T-helper 17 cell (primary cell): ENCODE measurements around the gene CALR. TPM values are rescaled to one million over a fixed set of nuclear protein-coding genes. Genes with fewer than 3 reads are reported as not detected.
"Not testable (repeated sequence)": the region's sequence is repeated elsewhere in the genome, so short reads cannot be mapped to it uniquely, and the experiment has no call there.

Experiments used
- ATAC-seq: fragments of 150-1000 bp; cut with Tn5 transposase; 2 replicates; pipeline ENCODE4 v1.10.0; 2021; ENCODE audit warnings: mild to moderate bottlenecking, moderate library complexity
- DNase-seq, 3 donors: peaks; one replicate each; pipeline versions ENCODE4 v3.0.0 to v3.0.0-alpha.2; 2020 to 2021
- H3K9me3 ChIP-seq: one replicate; pipeline ENCODE4 v1.7.0; 2013; ENCODE audit warnings: low read length, mild to moderate bottlenecking; ENCODE audit not compliant: control insufficient read depth, poor library complexity, severe bottlenecking
- H3K27ac Mint-ChIP-seq: one replicate; pipeline ENCODE4 v1.8.0; 2022; ENCODE audit warnings: mild to moderate bottlenecking, moderate library complexity, mixed read lengths
- H3K27me3 Mint-ChIP-seq: one replicate; pipeline ENCODE4 v1.8.0; 2022; ENCODE audit warnings: mixed read lengths
- H3K36me3 Mint-ChIP-seq: one replicate; pipeline ENCODE4 v1.8.0; 2022; ENCODE audit warnings: low read depth, mixed read lengths
- H3K4me1 Mint-ChIP-seq: one replicate; pipeline ENCODE4 v1.8.0; 2022; ENCODE audit warnings: mild to moderate bottlenecking, mixed read lengths
- H3K4me3 Mint-ChIP-seq: one replicate; pipeline ENCODE4 v1.8.0; 2022; ENCODE audit warnings: mild to moderate bottlenecking, moderate library complexity, mixed read lengths
- total RNA-seq, 4 donors: library from RNA in 2 of 4; stranded (reverse) in 2 of 4; gene quantifications; one replicate each; pipeline ENCODE4 v1.2.3 and lab custom pipeline; 2022 to 2026

CALR gene
- total RNA-seq, 2 donors from 2014 or later, result 418 to 472 TPM

GRCh38 chr19:12969292-12969988 is 31.0 kb downstream of the CALR start, which contains the start of gene DAND5:
DAND5 (plus strand) TSS chr19:12969576; CDS start chr19:12969661, 85 bp downstream.
- DNase-seq (no peak), ATAC-seq (no peak)
- H3K9me3 ChIP-seq, result no peaks in the 10 kb centered on the region
- no peaks in the 10 kb centered on the region for H3K27me3 Mint-ChIP-seq
- H3K27ac Mint-ChIP-seq, result no peak within 1 kb of the TSS
- no peak within 1 kb of the TSS for H3K4me3 Mint-ChIP-seq
- peaks cover 4% of the 10 kb centered on the region for H3K4me1 Mint-ChIP-seq
- no peaks in the 10 kb centered on the region for H3K36me3 Mint-ChIP-seq

- Mint-ChIP-seq H3K27me3 (no peaks in the 10 kb centered on the region), H3K27ac (no peak overlapping the region), H3K36me3 (no peaks in the 10 kb centered on the region), H3K4me1 (no peaks in the 10 kb centered on the region), H3K4me3 (no peak overlapping the region)
- no peak for DNase-seq
- ATAC-seq, result no peak
- no peaks in the 10 kb centered on the region for H3K9me3 ChIP-seq
Observed at GRCh38 chr19:12970070-12970820, 31.8 kb downstream of the CALR start.

DNA sequence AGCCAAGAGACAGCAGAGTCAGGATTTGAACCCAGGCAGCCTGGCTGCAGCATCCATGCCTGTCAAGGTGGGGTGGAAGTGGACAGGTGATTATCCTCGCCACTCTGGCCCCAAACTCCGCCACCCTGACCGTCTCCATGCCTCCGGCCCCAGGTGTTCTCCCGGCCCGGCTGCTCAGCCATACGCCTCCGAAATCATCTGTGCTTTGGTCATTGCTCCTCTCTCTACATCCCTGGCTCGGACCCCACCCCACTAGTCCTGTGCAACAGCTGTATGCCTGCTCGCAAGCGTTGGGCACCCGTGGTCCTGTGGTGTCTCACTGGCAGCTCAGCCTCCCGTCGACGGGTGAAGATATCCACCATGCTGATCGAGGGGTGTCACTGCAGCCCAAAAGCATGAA is 34.8 kb downstream of the CALR start:
- no peak overlapping the region for H3K4me3 Mint-ChIP-seq
- no peaks in the 10 kb centered on the region for H3K9me3 ChIP-seq
- ATAC-seq, result no peak
- H3K27me3 Mint-ChIP-seq, result peaks cover 15% of the 10 kb centered on the region
- H3K4me1 Mint-ChIP-seq, result peaks cover 6% of the 10 kb centered on the region
- H3K36me3 Mint-ChIP-seq, result peaks cover 2% of the 10 kb centered on the region
- H3K27ac Mint-ChIP-seq, result no peak overlapping the region
- DNase-seq, result no peak

DNA sequence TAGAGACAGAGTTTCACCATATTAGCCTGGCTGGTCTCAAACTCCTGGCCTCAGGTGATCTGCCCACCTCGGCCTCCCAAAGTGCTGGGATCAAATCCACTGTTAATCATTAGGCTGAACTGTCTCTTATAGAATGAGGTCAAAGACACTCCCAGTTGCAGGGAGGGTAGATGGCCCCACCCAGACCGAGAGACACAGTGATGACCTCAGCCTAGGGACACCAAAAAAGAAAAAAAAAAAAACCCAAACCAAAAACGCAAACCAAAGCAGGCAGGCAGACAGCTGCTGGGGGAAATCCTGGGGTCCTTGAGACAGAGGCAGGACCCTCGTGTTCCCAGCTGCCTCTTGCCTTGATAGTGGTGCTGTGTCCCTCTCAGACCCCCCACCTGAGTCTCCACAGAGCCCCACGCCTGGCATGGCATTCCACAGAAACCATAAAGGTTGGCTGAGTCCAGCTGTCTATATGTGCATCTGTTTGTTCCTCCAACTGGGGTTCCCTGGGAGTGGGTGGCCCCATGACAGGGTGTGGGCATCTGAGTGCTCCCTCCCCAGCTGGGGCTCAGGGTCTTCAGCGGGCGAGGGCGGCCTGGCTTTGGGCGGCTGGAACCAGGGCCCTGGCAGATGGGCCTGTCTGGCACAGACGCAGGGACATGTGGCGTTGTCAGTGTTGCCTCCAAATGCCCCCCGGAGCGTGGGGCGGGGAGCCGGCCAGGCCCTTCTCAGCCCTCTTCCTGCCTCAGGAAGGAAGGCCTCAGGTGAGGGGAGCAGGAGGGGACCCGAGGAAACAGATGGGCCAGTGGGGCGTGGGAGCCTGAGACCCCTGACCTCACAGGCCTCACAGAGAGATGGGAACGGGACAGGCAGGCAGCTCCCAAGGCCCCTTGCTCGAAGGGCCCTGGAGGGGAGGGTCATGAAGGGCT is 36.2 kb downstream of the CALR start:
- Mint-ChIP-seq H3K27ac (no peak overlapping the region), H3K27me3 (peaks cover 16% of the 10 kb centered on the region), H3K4me3 (no peak overlapping the region), H3K36me3 (peaks cover 2% of the 10 kb centered on the region), H3K4me1 (peaks cover 6% of the 10 kb centered on the region)
- ATAC-seq (no peak), DNase-seq (no peak)
- no peaks in the 10 kb centered on the region for H3K9me3 ChIP-seq

- Mint-ChIP-seq H3K4me1 (peaks cover 6% of the 10 kb centered on the region), H3K36me3 (peaks cover 2% of the 10 kb centered on the region), H3K27ac (no peak overlapping the region), H3K27me3 (peaks cover 16% of the 10 kb centered on the region), H3K4me3 (no peak overlapping the region)
- ATAC-seq, result no peak
- DNase-seq, result no peak
- no peaks in the 10 kb centered on the region for H3K9me3 ChIP-seq
Observed at GRCh38 chr19:12975221-12975741, 36.9 kb downstream of the CALR start.

DNA sequence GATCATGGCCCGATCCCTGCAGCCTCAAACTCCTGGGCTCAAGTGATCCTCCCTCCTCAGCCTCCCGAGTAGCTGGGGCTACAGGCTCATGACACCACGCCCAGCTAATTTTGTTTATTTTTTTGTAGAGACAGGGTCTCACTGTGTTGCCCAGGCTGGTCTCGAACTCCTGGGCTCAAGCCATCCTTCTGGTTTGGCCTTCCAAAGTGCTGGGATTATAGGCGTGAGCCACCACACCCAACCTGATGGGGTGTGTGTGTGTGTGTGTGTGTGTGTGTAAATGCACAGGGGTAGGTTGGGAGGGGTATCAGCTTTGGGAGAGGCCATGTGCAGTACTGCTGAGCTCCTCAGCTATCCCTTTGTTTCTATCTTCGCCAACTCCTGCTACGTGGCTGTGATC is 37.7 kb downstream of the CALR start:
- not testable (repeated sequence) for H3K4me1 Mint-ChIP-seq, DNase-seq, H3K36me3 Mint-ChIP-seq, H3K27ac Mint-ChIP-seq, ATAC-seq, H3K4me3 Mint-ChIP-seq, H3K9me3 ChIP-seq
- H3K27me3 Mint-ChIP-seq, result peaks cover 16% of the 10 kb centered on the region

DNA sequence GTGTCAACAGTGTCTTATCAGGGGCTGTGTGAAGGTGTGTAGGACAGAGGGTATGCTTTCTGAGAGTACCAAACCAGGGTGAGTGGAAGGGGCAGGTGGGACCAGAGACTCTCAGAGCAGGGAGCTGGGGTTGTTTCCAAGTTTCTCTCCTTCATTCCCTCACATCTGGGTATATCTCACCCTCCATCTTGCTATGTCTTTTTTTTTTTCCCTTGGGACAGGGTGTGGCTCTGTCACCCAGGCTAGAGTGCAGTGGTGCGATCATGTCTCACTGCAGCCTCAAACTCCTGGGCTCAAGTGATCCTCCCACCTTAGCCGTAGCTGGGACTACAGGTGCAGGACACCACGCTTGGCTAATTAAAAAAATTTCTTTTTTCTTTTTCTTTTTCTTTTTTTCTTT is 41.6 kb downstream of the CALR start:
- H3K27ac Mint-ChIP-seq, result no peak overlapping the region
- DNase-seq (no peak), ATAC-seq (no peak)
- H3K36me3 Mint-ChIP-seq, result peaks cover 2% of the 10 kb centered on the region
- H3K4me3 Mint-ChIP-seq, result no peak overlapping the region
- peaks cover 16% of the 10 kb centered on the region for H3K27me3 Mint-ChIP-seq
- no peaks in the 10 kb centered on the region for H3K9me3 ChIP-seq
- H3K4me1 Mint-ChIP-seq, result peaks cover 7% of the 10 kb centered on the region

DNA sequence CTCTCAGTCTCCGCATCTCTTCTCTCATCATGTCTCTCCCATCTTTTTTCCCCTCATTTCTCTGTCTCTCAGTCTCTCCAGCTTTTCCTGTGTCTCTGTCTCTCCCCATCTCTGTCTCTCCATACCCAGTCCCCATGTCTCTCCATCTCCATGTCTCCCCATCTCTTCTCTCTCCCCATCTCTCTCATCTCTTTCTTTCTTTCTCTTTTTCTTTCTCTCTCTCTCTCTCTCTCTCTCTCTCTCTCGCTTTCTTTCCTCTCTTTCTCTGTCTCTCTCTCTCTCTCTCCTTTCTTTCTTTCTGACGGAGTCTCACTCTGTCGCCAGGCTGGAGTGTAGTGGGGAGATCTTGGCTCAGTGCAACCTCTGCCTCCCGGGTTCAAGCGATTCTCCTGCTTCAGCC is 44.2 kb downstream of the CALR start:
- no peak overlapping the region for H3K27ac Mint-ChIP-seq
- peaks cover 15% of the 10 kb centered on the region for H3K4me1 Mint-ChIP-seq
- peaks cover 2% of the 10 kb centered on the region for H3K36me3 Mint-ChIP-seq
- H3K4me3 Mint-ChIP-seq, result no peak overlapping the region
- no peaks in the 10 kb centered on the region for H3K9me3 ChIP-seq
- ATAC-seq (no peak), DNase-seq (no peak)
- peaks cover 15% of the 10 kb centered on the region for H3K27me3 Mint-ChIP-seq

- no peaks in the 10 kb centered on the region for H3K36me3 Mint-ChIP-seq
- H3K4me1 Mint-ChIP-seq, result peaks cover 10% of the 10 kb centered on the region
- H3K27me3 Mint-ChIP-seq, result peaks cover 11% of the 10 kb centered on the region
- H3K9me3 ChIP-seq, result no peaks in the 10 kb centered on the region
- DNase-seq (no peak), ATAC-seq (no peak)
- H3K27ac Mint-ChIP-seq, result no peak overlapping the region
- H3K4me3 Mint-ChIP-seq, result no peak overlapping the region
Observed at GRCh38 chr19:12983091-12983490, 44.7 kb downstream of the CALR start.

DNA sequence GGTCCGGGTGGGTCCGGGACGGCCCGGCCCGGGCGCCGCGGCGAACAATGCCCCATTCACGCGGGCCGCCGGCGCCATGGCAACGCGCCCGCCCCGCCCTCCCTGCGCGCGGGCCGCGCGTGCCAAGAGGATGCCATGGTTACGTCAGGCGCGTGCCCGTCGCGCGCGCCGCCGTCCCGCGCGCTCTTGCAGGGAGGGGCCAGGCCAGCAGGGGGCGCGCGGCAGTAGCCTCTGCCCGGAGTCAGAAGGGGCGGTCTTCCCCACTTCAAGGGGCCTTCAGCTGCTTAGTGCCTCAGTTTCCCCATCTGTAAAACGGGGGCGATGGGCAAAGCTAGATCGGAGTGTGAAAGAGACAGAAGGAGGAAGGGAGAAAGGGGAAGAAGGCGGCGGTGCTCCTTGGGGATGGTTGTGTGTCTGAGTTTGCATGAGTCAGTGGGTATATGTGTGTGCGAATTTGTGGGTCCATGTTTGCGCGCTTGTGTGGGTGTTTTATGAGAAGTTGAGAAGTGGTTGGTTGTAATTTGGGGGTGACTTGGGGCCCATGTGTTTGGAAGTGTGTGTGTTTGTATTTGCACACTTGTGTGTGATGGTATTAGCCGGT is 45.2 kb downstream of the CALR start:
- Mint-ChIP-seq H3K4me3 (no peak overlapping the region), H3K27me3 (peaks cover 9% of the 10 kb centered on the region)
- ATAC-seq, result peak; percentile 94

DNA sequence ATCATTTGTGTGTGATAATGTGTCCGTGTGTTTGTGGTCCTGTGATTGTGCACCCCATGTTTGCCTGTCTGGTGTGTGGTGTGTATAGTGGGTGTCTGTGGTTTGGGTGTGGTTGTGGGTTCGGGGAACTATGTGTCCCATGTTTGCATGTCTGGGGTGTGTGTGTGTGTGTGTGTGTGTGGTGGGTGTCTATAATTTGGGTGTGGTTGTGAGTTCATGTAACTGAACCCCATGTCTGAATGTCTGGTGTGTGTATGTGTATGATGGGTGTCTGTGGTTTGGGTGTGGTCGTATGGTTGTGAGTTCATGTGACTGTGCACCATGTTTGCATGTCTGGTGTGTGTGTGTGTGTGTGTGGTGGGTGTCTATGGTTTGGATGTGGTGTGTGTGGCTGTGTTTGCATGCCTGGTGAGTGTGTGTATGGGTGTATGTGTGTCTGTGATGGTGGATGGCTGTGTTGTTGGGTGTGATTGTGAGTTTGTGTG is 45.8 kb downstream of the CALR start:
- no peaks in the 10 kb centered on the region for H3K9me3 ChIP-seq
- no peak for ATAC-seq
- Mint-ChIP-seq H3K4me1 (peaks cover 10% of the 10 kb centered on the region), H3K27me3 (peaks cover 9% of the 10 kb centered on the region), H3K27ac (no peak overlapping the region), H3K36me3 (no peaks in the 10 kb centered on the region), H3K4me3 (no peak overlapping the region)
- DNase-seq, result no peak

More for the DNA sequence above, 45.2 kb downstream of the CALR start:
- H3K27ac Mint-ChIP-seq, result no peak overlapping the region
- peaks cover 10% of the 10 kb centered on the region for H3K4me1 Mint-ChIP-seq
- peak; percentile 75 to 87 (median 75) for DNase-seq
- no peaks in the 10 kb centered on the region for H3K36me3 Mint-ChIP-seq
- H3K9me3 ChIP-seq, result no peaks in the 10 kb centered on the region

GRCh38 chr19:12984683-12985048 is 46.3 kb downstream of the CALR start:
- Mint-ChIP-seq H3K4me1 (peaks cover 10% of the 10 kb centered on the region), H3K4me3 (no peak overlapping the region), H3K36me3 (no peaks in the 10 kb centered on the region), H3K27me3 (peaks cover 9% of the 10 kb centered on the region), H3K27ac (no peak overlapping the region)
- ATAC-seq (no peak), DNase-seq (no peak)
- H3K9me3 ChIP-seq, result no peaks in the 10 kb centered on the region
